IPS-20b (cell line): ENCODE data around the gene NOX4.
"Not testable (repeated sequence)": the region's sequence is repeated elsewhere in the genome, so short reads cannot be mapped to it uniquely, and the experiment has no call there.

Source experiments
- H3K27ac ChIP-seq: one replicate; pipeline ENCODE4 v1.5.1; 2013; ENCODE audit warnings: low read length
- H3K27me3 ChIP-seq: 2 replicates; pipeline ENCODE4 v1.6.1; 2013; ENCODE audit warnings: mild to moderate bottlenecking, low read length, inconsistent platforms; ENCODE audit not compliant: insufficient read depth
- H3K36me3 ChIP-seq: 2 replicates; pipeline ENCODE4 v1.6.1; 2013; ENCODE audit warnings: low read depth, mild to moderate bottlenecking, inconsistent platforms, low read length, moderate library complexity; ENCODE audit not compliant: insufficient read depth
- H3K4me1 ChIP-seq: 2 replicates; pipeline ENCODE4 v1.6.1; 2013; ENCODE audit warnings: mild to moderate bottlenecking, control low read depth, inconsistent platforms, low read length, moderate library complexity; ENCODE audit not compliant: insufficient read depth
- H3K4me3 ChIP-seq: 2 replicates; pipeline ENCODE4 v1.5.1; 2013; ENCODE audit warnings: mild to moderate bottlenecking, low read length, inconsistent platforms
- H3K9ac ChIP-seq: 2 replicates; pipeline ENCODE4 v1.6.1; 2013; ENCODE audit warnings: low read depth, mild to moderate bottlenecking, inconsistent platforms, low read length, moderate library complexity
- H3K9me3 ChIP-seq: 2 replicates; pipeline ENCODE4 v1.6.1; 2013; ENCODE audit warnings: mild to moderate bottlenecking, low read depth, low read length, inconsistent platforms; ENCODE audit not compliant: insufficient read depth

Gene NOX4

GRCh38 chr11:89338073-89338472, 153.1 kb downstream of the NOX4 start:
- H3K9me3 ChIP-seq, H3K9ac ChIP-seq, H3K36me3 ChIP-seq, H3K4me3 ChIP-seq, H3K4me1 ChIP-seq, H3K27ac ChIP-seq, H3K27me3 ChIP-seq: not testable (repeated sequence)

GRCh38 chr11:89337100-89337650, 154.0 kb downstream of the NOX4 start:
- not testable (repeated sequence) for H3K9me3 ChIP-seq, H3K36me3 ChIP-seq, H3K27ac ChIP-seq, H3K4me3 ChIP-seq, H3K4me1 ChIP-seq, H3K9ac ChIP-seq, H3K27me3 ChIP-seq

- not testable (repeated sequence) for H3K4me3 ChIP-seq, H3K36me3 ChIP-seq, H3K4me1 ChIP-seq, H3K27me3 ChIP-seq, H3K27ac ChIP-seq, H3K9me3 ChIP-seq, H3K9ac ChIP-seq
Observed at GRCh38 chr11:89333704-89334103, 157.5 kb downstream of the NOX4 start.

- H3K27me3 ChIP-seq, H3K9ac ChIP-seq, H3K36me3 ChIP-seq, H3K9me3 ChIP-seq, H3K4me1 ChIP-seq, H3K27ac ChIP-seq, H3K4me3 ChIP-seq: not testable (repeated sequence)
Observed at GRCh38 chr11:89331940-89332339, 159.2 kb downstream of the NOX4 start.

GRCh38 chr11:89327885-89328284, 163.3 kb downstream of the NOX4 start:
- Histone ChIP-seq H3K9me3 (no peaks in the 10 kb centered on the region), H3K36me3 (no peaks in the 10 kb centered on the region), H3K4me3 (no peak overlapping the region)

GRCh38 chr11:89321401-89321800, 169.8 kb downstream of the NOX4 start:
- no peaks in the 10 kb centered on the region for H3K27me3 ChIP-seq
- H3K4me1 ChIP-seq, result no peaks in the 10 kb centered on the region
- no peak overlapping the region for H3K4me3 ChIP-seq
- no peaks in the 10 kb centered on the region for H3K36me3 ChIP-seq
- no peaks in the 10 kb centered on the region for H3K9me3 ChIP-seq
- no peak overlapping the region for H3K27ac ChIP-seq
- no peak overlapping the region for H3K9ac ChIP-seq

More at GRCh38 chr11:89327885-89328284, 163.3 kb downstream of the NOX4 start:
- Histone ChIP-seq H3K9ac (no peak overlapping the region), H3K27ac (no peak overlapping the region), H3K27me3 (no peaks in the 10 kb centered on the region), H3K4me1 (peaks cover 5% of the 10 kb centered on the region; the same call in 1 of the 2 replicates)

GRCh38 chr11:89310607-89311006, 180.6 kb downstream of the NOX4 start:
- not testable (repeated sequence) for H3K9me3 ChIP-seq, H3K27ac ChIP-seq, H3K9ac ChIP-seq, H3K4me3 ChIP-seq, H3K4me1 ChIP-seq, H3K36me3 ChIP-seq, H3K27me3 ChIP-seq

- H3K36me3 ChIP-seq, H3K4me3 ChIP-seq, H3K9me3 ChIP-seq, H3K27ac ChIP-seq, H3K27me3 ChIP-seq, H3K9ac ChIP-seq, H3K4me1 ChIP-seq: not testable (repeated sequence)
Observed at GRCh38 chr11:89309321-89309985, 181.7 kb downstream of the NOX4 start.

GRCh38 chr11:89308272-89308671, 182.9 kb downstream of the NOX4 start:
- not testable (repeated sequence) for H3K9ac ChIP-seq, H3K27me3 ChIP-seq, H3K27ac ChIP-seq, H3K4me1 ChIP-seq, H3K36me3 ChIP-seq, H3K4me3 ChIP-seq, H3K9me3 ChIP-seq

GRCh38 chr11:89303029-89303428, 188.1 kb downstream of the NOX4 start:
- H3K9me3 ChIP-seq, H3K27ac ChIP-seq, H3K9ac ChIP-seq, H3K27me3 ChIP-seq, H3K36me3 ChIP-seq, H3K4me3 ChIP-seq, H3K4me1 ChIP-seq: not testable (repeated sequence)

GRCh38 chr11:89295023-89295422, 196.2 kb downstream of the NOX4 start:
- not testable (repeated sequence) for H3K27ac ChIP-seq, H3K4me1 ChIP-seq, H3K9ac ChIP-seq, H3K9me3 ChIP-seq, H3K27me3 ChIP-seq, H3K36me3 ChIP-seq, H3K4me3 ChIP-seq

- H3K36me3 ChIP-seq, result no peaks in the 10 kb centered on the region
- H3K9ac ChIP-seq, result no peak overlapping the region
- no peak overlapping the region for H3K27ac ChIP-seq
- no peaks in the 10 kb centered on the region for H3K9me3 ChIP-seq
- H3K27me3 ChIP-seq, result no peaks in the 10 kb centered on the region
- peak overlapping the region; percentile 58 for H3K4me3 ChIP-seq
- H3K4me1 ChIP-seq, result no peaks in the 10 kb centered on the region
Observed at GRCh38 chr11:89293965-89294679, 197.1 kb downstream of the NOX4 start.
